Activated T-helper 2 cell treated with anti-CD3 and anti-CD28 coated beads, Interferon-gamma antibody, Interleukin-2, Interleukin-4, amounts not matched to agents 10 μg/mL and 5 μg/mL and 100 μg/mL, durations not matched to agents 14 hours and 24 hours and 36 hours (primary cell): Measurements from ENCODE around the gene PPP2R2C. TPM values are rescaled to one million over a fixed set of nuclear protein-coding genes. Genes with fewer than 3 reads are reported as not detected.

Experiments
- DNase-seq: peaks from one replicate; pipeline ENCODE4 v3.0.0; 2021; ENCODE audit warnings: low spot score
- H3K27ac Mint-ChIP-seq: one replicate; pipeline ENCODE4 v1.8.0; 2021; ENCODE audit warnings: mixed read lengths
- H3K27me3 Mint-ChIP-seq: one replicate; pipeline ENCODE4 v1.8.0; 2021; ENCODE audit warnings: low read depth, mixed read lengths
- H3K36me3 Mint-ChIP-seq: one replicate; pipeline ENCODE4 v1.8.0; 2021; ENCODE audit warnings: low read depth, mixed read lengths
- H3K4me1 Mint-ChIP-seq: one replicate; pipeline ENCODE4 v1.8.0; 2021; ENCODE audit warnings: low read depth, mixed read lengths
- H3K4me3 Mint-ChIP-seq: one replicate; pipeline ENCODE4 v1.8.0; 2021; ENCODE audit warnings: low read depth, mild to moderate bottlenecking, moderate library complexity, mixed read lengths
- H3K9me3 Mint-ChIP-seq: one replicate; pipeline ENCODE4 v1.8.0; 2021; ENCODE audit warnings: mixed read lengths
- intact Hi-C: fragments of 100-400 bp; cut with micrococcal nuclease; formaldehyde crosslinking; loops from one replicate; pipeline ENCODE4 v1.15.1; 2023
- total RNA-seq: library from RNA; stranded (reverse); gene quantifications from 2 replicates; pipeline ENCODE4 v1.2.3, GENCODE V29; 2022

The PPP2R2C gene
- total RNA-seq, 1 donor from 2014 or later, result not detected

DNA sequence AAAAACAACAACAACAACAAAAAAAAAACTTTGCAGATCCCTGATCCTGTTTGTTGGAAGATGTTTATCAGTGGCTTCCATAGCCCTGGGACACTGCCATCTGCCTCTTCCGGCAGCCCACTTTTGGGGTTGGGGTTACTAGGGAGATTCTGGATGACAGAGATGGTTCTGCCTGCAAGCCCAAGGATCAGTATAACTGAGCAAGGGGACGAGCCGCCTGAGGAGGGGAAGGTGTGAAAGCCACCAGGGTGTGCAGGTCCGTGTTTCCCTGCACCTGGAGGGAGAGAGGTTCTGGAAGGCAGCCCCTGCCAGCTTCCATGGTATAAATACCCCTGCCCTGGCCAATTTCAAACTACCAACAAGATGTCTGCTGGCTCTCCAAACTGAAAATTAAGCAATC lies 41.5 kb downstream of the PPP2R2C start:
- peaks cover 6% of the 10 kb centered on the region for H3K9me3 Mint-ChIP-seq
- no peak for DNase-seq
- H3K4me3 Mint-ChIP-seq, result no peak overlapping the region

DNA sequence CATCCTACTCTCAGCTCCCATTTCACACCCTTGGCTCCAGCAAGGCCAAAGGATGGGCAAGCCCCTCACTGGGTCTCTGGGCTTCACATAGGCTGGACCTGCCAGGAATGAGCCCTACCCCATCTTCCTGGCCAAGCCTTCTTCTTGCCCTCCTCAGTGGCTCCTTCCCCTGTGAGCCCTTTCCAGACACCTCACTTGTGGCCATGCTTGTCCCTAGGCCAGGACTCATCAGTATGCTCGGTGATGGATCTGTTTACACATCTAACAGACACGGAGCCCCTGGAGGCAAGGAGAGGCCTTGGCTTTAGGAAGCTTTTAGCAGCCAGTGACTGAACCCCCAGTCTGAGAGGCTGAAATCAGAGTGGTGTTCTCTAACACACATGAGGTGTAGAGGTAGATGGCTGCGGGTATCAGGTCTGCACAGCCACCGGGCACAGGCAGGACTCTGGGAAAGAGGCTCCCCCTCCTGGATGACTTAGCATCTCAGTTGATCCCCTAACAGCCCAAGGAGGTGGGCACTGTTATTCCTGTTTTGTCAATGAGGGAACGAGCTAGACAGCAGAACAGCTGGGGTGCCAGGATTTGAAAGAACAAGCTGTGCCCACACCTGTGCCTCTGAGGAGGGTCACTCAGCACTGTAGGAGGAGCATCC lies 44.8 kb downstream of the PPP2R2C start:
- intact Hi-C loops, result no loop called here
- no peak overlapping the region for H3K4me3 Mint-ChIP-seq
- no peaks in the 10 kb centered on the region for H3K9me3 Mint-ChIP-seq
- H3K36me3 Mint-ChIP-seq, result no peaks in the 10 kb centered on the region
- no peak overlapping the region for H3K27ac Mint-ChIP-seq
- H3K4me1 Mint-ChIP-seq, result no peaks in the 10 kb centered on the region
- H3K27me3 Mint-ChIP-seq, result no peaks in the 10 kb centered on the region
- DNase-seq, result no peak

More for the DNA sequence above, 41.5 kb downstream of the PPP2R2C start:
- H3K27ac Mint-ChIP-seq, result no peak overlapping the region
- H3K27me3 Mint-ChIP-seq, result no peaks in the 10 kb centered on the region
- intact Hi-C loops, result no loop called here
- no peaks in the 10 kb centered on the region for H3K36me3 Mint-ChIP-seq
- H3K4me1 Mint-ChIP-seq, result no peaks in the 10 kb centered on the region

DNA sequence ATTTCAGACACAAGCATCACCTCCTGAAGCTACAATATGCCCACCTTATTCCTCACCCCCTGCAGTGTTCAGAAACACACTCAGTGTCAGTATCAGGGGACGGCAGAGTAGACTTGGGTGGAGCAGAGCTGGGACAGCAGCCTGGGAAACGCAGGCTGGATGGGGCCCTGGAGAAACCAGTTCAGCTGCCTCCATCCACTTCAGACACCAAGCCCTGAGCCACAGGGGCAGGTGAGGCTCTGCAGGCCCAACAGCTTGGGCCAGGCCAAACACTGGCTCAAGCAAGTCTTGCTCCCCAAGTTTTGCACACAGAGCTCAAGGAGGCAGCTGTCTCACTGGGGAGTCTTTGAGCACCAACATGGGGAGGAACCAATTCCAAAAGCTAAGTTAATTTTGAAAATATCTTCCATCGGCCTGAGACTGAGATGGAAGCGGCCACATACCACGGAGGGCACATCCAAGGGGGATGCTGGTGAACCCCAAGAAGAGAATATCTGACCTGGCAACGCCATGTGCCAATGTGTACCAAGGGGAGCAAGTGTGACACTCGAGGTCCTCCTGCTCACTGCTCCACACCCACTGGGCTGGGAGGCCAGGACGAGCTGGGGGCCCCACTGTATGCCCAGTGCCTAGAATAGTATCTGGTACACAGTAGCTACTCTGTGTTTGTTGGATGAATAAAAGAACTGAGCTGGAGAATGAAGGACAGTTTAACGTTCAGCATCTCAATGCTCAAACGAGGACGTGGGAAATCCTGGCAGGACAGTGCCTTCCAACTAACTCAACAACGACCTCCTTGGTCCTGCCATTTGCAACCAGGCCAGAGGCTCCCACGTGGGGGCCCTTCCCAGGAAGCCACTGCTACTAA lies 45.6 kb downstream of the PPP2R2C start:
- Mint-ChIP-seq H3K36me3 (no peaks in the 10 kb centered on the region), H3K9me3 (no peaks in the 10 kb centered on the region), H3K27ac (no peak overlapping the region), H3K4me3 (no peak overlapping the region), H3K4me1 (no peaks in the 10 kb centered on the region), H3K27me3 (no peaks in the 10 kb centered on the region)
- DNase-seq, result no peak
- intact Hi-C loops, result no loop called here

DNA sequence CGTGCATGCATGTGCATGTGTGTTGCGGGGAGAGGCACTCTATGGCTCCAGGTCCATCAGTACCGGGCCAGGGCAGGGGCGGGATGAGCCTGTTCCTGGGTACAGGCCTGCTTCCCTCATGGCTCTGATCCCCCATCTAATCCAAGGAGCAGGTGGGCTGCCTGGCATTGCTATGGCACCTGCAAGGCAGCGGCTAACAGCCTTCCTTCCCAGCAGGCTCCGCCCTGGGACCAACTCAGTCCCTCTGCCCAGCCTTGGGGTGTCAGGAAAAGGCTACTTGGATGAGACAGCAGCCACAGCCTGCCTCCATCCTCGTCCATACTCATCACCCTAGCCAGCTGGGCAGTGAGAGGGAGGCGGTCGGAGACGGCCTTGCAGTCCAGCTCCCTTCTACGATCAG lies 46.5 kb downstream of the PPP2R2C start:
- no peaks in the 10 kb centered on the region for H3K36me3 Mint-ChIP-seq
- H3K4me3 Mint-ChIP-seq, result no peak overlapping the region
- no peaks in the 10 kb centered on the region for H3K27me3 Mint-ChIP-seq
- no peak overlapping the region for H3K27ac Mint-ChIP-seq
- intact Hi-C loops, result no loop called here
- no peaks in the 10 kb centered on the region for H3K4me1 Mint-ChIP-seq
- H3K9me3 Mint-ChIP-seq, result no peaks in the 10 kb centered on the region
- DNase-seq, result no peak

DNA sequence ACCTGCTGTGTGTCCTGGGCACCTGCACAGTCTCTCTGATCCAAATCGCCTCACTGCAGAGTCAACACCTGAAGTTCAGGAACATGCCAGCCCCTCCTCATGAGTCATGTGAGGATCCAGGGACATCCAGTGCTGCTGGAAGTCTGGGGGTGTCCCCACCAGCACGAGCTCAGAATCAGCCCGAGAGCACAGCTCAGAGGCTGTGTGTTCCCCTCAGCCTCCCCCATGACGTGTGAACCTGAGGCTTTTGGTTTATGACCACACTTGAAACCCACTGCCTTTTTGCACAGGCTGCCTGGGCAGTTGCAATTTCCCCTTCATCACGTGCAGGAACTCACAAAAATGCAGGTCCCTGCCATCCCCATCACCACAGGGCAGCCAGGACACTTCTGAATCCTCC lies 47.1 kb downstream of the PPP2R2C start:
- no peak for DNase-seq
- Mint-ChIP-seq H3K9me3 (no peaks in the 10 kb centered on the region), H3K36me3 (no peaks in the 10 kb centered on the region), H3K27ac (no peak overlapping the region), H3K4me3 (no peak overlapping the region), H3K4me1 (no peaks in the 10 kb centered on the region), H3K27me3 (no peaks in the 10 kb centered on the region)
- intact Hi-C loops, result no loop called here

DNA sequence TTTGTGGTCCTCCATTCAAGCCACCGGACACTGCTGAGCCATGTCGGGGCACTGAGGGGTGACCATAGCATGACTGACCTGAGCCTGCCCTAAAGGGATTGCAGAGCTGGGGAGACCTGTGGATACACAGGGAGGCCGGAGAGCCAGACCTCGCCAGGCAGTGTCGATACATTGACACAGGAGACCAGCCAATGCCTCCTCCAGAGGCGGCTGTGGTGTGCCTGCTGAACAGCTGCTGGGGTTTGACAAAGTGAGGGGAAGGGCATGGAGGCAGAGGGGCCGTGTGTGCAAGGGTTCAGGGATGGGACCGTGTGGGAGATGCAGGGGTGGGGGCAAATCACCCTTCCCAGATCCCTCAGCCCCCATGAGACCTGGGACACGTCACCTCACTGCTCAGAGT lies 48.0 kb downstream of the PPP2R2C start:
- Mint-ChIP-seq H3K9me3 (no peaks in the 10 kb centered on the region), H3K36me3 (no peaks in the 10 kb centered on the region), H3K27ac (no peak overlapping the region), H3K27me3 (no peaks in the 10 kb centered on the region), H3K4me3 (no peak overlapping the region), H3K4me1 (no peaks in the 10 kb centered on the region)
- intact Hi-C loops, result no loop called here
- no peak for DNase-seq

DNA sequence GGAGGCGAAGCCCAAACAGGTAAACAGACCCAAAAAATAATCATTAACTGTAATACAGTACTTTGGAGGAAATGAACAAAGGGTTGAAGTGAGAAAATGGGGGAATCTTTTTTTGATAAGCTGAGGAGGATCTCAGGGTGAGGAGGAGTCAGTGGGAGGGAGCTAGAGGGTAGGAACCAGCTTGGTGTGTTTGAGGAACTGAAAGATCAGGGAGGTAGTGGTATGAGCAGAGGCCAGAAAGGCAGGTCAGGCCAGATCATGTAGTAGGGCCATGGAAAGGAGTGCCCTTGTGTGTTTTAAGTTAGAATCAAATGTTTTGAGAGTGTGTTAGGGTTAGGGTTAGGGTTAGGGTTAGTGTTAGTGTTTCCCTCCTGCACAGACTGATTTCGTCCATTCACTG lies 48.8 kb downstream of the PPP2R2C start:
- no peak overlapping the region for H3K4me3 Mint-ChIP-seq
- no peak overlapping the region for H3K27ac Mint-ChIP-seq
- H3K27me3 Mint-ChIP-seq, result no peaks in the 10 kb centered on the region
- H3K36me3 Mint-ChIP-seq, result no peaks in the 10 kb centered on the region
- no peaks in the 10 kb centered on the region for H3K4me1 Mint-ChIP-seq
- intact Hi-C loops, result no loop called here
- DNase-seq, result no peak
- no peaks in the 10 kb centered on the region for H3K9me3 Mint-ChIP-seq

DNA sequence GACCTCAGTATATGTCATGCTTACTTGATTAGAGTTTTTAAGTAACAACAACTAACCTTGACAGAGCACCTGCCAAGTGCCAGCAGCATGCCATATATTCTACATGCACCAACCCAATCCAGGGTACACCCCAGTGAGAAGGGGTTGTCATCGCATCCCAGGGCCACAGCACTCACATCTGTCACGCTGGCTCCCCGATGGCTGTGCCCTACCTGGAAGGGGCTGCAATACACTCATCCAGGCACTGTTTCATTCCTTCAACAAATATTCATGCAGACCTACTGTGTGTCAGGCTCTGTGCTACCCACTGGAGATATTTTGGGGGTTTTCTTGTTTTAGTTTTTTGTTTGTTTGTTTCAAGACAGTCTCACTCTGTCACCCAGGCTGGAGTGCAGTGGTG lies 49.5 kb downstream of the PPP2R2C start:
- Mint-ChIP-seq H3K36me3 (no peaks in the 10 kb centered on the region), H3K27me3 (no peaks in the 10 kb centered on the region), H3K27ac (no peak overlapping the region), H3K4me3 (no peak overlapping the region), H3K9me3 (no peaks in the 10 kb centered on the region), H3K4me1 (no peaks in the 10 kb centered on the region)
- no peak for DNase-seq
- intact Hi-C loops, result no loop called here

DNA sequence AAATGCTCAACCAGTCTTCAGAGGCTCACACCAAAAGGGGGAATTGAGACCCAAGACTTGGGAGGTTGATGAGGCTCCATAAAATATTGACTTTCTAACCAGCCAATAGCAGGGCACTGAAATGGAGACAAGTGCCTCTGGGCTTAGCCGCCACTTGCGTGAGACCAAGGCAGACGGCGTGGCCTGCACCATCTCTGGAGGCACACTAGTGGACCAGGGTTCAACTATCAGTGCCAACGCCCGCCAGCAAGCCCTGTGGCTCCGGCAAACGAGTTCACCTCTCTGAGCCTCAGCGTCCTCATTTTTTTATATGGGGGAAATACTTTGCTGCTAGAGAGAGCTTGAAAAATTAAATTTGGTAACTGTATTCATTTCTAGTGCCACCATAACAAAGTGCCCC lies 50.3 kb downstream of the PPP2R2C start:
- H3K9me3 Mint-ChIP-seq, result no peaks in the 10 kb centered on the region
- no peak overlapping the region for H3K4me3 Mint-ChIP-seq
- H3K27me3 Mint-ChIP-seq, result no peaks in the 10 kb centered on the region
- intact Hi-C loops, result no loop called here
- no peak for DNase-seq
- H3K27ac Mint-ChIP-seq, result no peak overlapping the region
- H3K36me3 Mint-ChIP-seq, result no peaks in the 10 kb centered on the region
- no peaks in the 10 kb centered on the region for H3K4me1 Mint-ChIP-seq

DNA sequence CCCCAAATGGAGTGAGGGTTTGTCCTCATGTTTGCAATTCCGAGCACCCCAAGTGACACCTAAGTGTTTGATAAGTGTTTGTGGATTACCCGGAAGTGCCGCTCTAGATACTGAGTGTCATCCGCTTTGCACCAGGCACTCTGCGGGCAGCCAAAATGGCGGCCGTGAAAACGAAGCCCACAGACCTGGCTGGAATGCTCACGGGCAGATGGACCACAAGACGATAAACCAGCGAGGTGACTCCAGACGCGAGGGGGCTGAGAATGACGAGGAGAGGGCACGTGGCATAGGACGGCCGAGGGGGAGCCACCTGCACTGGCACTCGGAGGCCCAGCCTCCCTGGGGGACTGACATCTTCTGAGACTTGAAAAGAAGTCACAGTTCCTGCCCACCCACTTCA lies 51.0 kb downstream of the PPP2R2C start:
- intact Hi-C loops, result no loop called here
- DNase-seq, result no peak
- no peak overlapping the region for H3K27ac Mint-ChIP-seq
- H3K4me3 Mint-ChIP-seq, result no peak overlapping the region
- H3K27me3 Mint-ChIP-seq, result no peaks in the 10 kb centered on the region
- no peaks in the 10 kb centered on the region for H3K9me3 Mint-ChIP-seq
- H3K4me1 Mint-ChIP-seq, result no peaks in the 10 kb centered on the region
- H3K36me3 Mint-ChIP-seq, result no peaks in the 10 kb centered on the region

DNA sequence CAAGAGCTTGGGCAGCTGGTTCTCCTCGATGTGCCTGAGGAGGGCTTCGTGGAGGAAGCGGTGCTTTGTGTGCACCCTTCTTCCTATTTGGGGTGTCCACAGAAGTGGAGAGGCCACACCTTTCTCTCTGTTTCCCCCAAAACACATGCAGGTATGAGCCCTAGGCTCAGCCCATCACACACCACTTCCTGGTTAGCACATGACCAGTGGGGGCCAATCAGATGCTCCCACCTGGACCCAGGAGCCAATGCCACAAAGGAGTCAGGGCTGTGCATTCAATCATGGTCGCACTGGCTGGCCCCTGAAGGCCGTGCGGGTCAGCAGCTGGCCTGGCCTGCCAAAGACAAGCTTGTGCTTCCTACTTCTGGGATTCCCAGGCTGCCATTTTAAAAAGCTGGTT lies 51.4 kb downstream of the PPP2R2C start:
- Mint-ChIP-seq H3K9me3 (no peaks in the 10 kb centered on the region), H3K27ac (no peak overlapping the region), H3K36me3 (no peaks in the 10 kb centered on the region), H3K4me1 (no peaks in the 10 kb centered on the region), H3K27me3 (no peaks in the 10 kb centered on the region), H3K4me3 (no peak overlapping the region)
- no peak for DNase-seq
- intact Hi-C loops, result no loop called here

DNA sequence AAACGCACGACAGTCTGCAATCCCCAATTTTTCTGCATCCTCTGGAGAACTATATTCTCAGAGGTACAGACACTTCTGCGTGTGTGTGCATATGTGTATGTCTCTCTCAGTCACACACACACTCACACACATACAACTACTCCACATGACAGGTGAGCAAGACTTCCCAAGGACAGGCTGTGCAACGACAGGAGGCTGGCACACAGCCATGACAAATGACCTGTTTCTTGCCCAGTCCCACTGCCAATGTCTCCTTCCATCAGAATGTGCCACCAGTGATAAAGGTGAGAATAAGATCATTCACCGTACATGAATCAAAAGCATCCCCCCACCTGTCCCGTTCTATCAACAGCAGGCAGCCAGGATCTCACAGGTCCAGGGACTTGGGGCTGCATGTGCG lies 52.4 kb downstream of the PPP2R2C start:
- Mint-ChIP-seq H3K9me3 (no peaks in the 10 kb centered on the region), H3K27ac (no peak overlapping the region), H3K4me1 (no peaks in the 10 kb centered on the region), H3K36me3 (no peaks in the 10 kb centered on the region), H3K4me3 (no peak overlapping the region), H3K27me3 (no peaks in the 10 kb centered on the region)
- DNase-seq, result no peak
- intact Hi-C loops, result no loop called here

DNA sequence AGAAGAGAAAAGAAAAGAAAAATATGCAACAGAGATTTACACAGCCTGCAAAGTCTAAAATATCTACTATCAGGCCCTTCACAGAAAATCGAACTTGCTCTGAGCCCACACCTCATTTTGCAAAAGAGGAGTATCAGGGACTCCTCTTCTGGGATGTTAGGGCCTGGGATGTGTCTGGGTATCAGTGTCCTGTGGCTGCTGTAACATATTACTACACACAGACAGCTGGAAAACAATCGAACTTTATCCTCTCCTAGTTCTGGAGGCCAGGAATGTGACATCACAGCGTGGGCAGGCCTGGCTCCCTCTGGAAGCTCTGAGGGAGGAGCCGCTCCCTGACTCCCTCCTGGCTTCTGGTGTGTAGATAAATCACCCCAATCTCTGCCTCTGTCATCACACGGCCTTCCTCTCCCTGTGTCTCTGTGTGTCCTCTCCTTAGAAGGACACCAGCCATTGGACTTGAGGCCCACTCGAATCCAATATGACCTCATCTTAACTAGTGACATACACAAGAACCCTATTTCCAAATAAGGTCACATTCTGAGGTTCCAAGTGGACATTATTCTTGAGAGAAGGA lies 52.9 kb downstream of the PPP2R2C start:
- H3K9me3 Mint-ChIP-seq, result no peaks in the 10 kb centered on the region
- intact Hi-C loops, result no loop called here
- H3K4me3 Mint-ChIP-seq, result no peak overlapping the region
- no peak for DNase-seq
- H3K4me1 Mint-ChIP-seq, result no peaks in the 10 kb centered on the region
- H3K36me3 Mint-ChIP-seq, result no peaks in the 10 kb centered on the region
- no peaks in the 10 kb centered on the region for H3K27me3 Mint-ChIP-seq
- no peak overlapping the region for H3K27ac Mint-ChIP-seq
